ENCODE results near the gene NKIRAS2. TPM values are rescaled to one million over a fixed set of nuclear protein-coding genes. Genes with fewer than 3 reads are reported as not detected.

The NKIRAS2 gene
- total and polyA plus RNA-seq, 2 of the 13 experiments (the other 11 are each of a cell fraction or from before 2014, with no cell fraction given), result 27.9 to 42.0 TPM

GRCh38 chr17:42067371-42068091 is 47.6 kb downstream of the NKIRAS2 start (continued):
- TF ChIP-seq HMG20A (CRISPR knock-in tag; IDR thresholded peaks at IDR 0.05; ENCODE audit: borderline replicate concordance) (no peak), NR2F2 (IDR thresholded peaks at IDR 0.05; ENCODE audit: borderline replicate concordance, low read depth) (no peak), RXRA (CRISPR knock-in tag; IDR thresholded peaks at IDR 0.05) (no peak), PAF1 (CRISPR knock-in tag; IDR thresholded peaks at IDR 0.05) (no peak), RBFOX2 (IDR thresholded peaks at IDR 0.05; ENCODE audit: low read depth, low read length) (no peak), SP4 (CRISPR knock-in tag; IDR thresholded peaks at IDR 0.05) (no peak), AHDC1 (CRISPR knock-in tag; IDR thresholded peaks at IDR 0.05; ENCODE audit: borderline replicate concordance) (no peak), SP1 (IDR thresholded peaks at IDR 0.05) (no peak), SP1 (CRISPR knock-in tag; IDR thresholded peaks at IDR 0.05) (no peak), HCFC1 (IDR thresholded peaks at IDR 0.05; ENCODE audit: low read depth, low read length) (no peak), KDM4B (CRISPR knock-in tag; IDR thresholded peaks at IDR 0.05) (no peak), ZBTB49 (CRISPR knock-in tag; IDR thresholded peaks at IDR 0.05; ENCODE audit: borderline replicate concordance) (no peak), GLI4 (CRISPR knock-in tag; IDR thresholded peaks at IDR 0.05; ENCODE audit: borderline replicate concordance) (no peak), ZNF432 (CRISPR knock-in tag; IDR thresholded peaks at IDR 0.05; ENCODE audit: borderline replicate concordance) (no peak), ZSCAN30 (CRISPR knock-in tag; IDR thresholded peaks at IDR 0.05) (no peak), PBX3 (CRISPR knock-in tag; IDR thresholded peaks at IDR 0.05; ENCODE audit: borderline replicate concordance) (no peak), JUND (CRISPR knock-in tag; IDR thresholded peaks at IDR 0.05) (no peak), ZNF816 (CRISPR knock-in tag; IDR thresholded peaks at IDR 0.05; ENCODE audit: borderline replicate concordance) (no peak), ZNF275 (CRISPR knock-in tag; IDR thresholded peaks at IDR 0.05; ENCODE audit: borderline replicate concordance) (no peak), RFX3 (CRISPR knock-in tag; IDR thresholded peaks at IDR 0.05) (no peak), ZNF547 (CRISPR knock-in tag; IDR thresholded peaks at IDR 0.05) (peak; percentile 62; the same call in 1 of the 2 replicates)

Data from HepG2 (cell line).